NOMO-1 treated with dmso at 0.1 percent for 144 hours (cell line): Measurements from ENCODE around the gene FBLN2.

Source experiments
- DNase-seq: peaks from one replicate; lab custom pipeline; 2025; ENCODE audit not compliant: unreplicated experiment; lab: John Stamatoyannopoulos, UW

The FBLN2 gene

DNA sequence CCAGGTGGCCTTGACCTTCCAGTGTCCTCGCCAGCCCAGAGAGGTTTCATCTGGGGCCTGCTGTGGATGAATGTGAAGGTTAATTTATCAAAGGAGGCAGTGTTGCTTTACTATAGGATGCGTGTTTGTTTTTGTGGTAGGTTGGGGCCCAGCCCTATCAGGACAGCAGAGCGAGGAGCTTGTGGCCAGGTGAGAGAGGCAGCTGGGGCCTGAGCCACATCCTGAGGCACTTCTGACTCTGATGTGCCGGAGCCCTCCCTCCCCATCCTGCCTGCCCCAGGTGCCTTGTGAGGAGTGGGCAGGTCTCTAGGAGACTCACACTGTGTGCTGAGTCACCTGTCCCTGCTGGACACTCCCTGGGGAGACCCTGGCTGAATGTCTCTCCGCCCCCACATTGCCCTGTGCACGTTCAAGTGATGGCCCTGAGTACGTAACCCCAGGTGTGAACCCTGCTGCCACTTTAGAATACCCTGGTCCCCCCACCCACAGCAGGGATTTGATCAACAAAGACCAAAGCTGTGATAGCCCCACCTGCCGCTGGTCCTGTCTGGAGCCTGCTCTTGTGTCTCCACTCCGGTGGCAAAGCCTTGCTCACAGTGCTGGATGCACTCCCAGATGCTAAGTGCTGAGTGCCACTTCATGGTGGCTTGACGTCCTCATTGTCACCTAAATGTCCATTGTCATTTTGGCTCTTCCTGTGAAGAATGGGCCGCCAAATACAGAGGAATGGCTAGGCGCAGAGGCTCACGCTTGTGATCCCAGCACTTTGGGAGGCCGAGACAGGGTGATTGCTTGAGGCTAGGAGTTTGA lies 16.0 kb downstream of the FBLN2 start:
- no peak for DNase-seq

DNA sequence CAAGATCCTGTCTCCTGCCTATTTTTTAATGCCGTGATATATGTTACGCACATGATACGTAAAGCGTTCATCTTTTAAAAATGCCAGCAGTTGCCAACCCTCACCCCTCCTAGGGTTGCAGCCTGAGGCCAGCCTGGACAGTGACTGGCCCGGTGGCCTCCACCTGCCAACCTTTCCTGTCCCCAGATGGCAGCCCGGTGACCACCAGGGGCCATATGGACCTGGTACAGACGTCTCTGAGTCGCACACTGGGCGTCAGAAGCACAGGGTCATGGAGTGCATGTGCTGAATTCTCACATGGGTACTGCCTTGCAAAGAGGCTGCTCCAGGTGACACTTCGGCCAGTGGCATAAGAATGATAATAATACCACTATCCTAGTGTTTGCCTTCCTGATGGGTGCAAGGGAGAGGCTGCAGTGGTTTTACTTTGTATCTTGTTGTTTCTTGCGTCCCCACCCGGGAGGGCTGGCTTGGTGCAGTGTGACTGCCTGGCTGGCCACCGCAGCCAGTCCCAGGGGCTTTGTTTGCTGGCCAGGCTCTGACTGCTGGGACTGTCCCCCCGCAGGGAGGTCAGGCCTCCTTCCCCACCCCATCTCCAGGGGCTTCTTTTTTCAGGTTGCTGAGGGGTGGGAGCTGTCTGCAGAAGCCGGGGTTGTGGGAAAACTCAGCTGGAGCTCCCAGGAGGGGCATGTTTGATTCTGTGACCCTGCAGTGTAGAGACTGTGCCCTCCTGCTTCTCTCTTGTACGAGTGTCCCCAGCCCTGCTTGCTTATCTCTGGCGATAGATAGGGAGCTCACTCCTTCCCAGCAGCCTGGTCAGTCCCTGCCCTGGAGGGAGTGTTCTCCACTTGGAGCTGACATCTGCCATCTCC lies 16.9 kb downstream of the FBLN2 start:
- DNase-seq: no peak

DNA sequence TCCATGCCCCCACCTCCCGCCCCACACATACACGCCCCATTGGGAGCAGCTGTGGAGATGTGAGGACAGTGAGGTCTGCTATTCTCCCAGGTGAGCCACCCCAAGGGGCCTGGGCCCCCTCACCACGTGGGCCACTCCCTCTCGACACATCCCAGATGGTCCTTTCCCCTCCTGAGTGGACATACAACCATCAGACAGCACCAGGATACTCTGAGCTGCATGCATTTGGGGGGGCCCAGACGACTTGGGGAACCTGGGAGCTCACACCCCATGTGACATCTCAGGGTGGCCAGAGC lies 17.5 kb downstream of the FBLN2 start:
- no peak for DNase-seq

DNA sequence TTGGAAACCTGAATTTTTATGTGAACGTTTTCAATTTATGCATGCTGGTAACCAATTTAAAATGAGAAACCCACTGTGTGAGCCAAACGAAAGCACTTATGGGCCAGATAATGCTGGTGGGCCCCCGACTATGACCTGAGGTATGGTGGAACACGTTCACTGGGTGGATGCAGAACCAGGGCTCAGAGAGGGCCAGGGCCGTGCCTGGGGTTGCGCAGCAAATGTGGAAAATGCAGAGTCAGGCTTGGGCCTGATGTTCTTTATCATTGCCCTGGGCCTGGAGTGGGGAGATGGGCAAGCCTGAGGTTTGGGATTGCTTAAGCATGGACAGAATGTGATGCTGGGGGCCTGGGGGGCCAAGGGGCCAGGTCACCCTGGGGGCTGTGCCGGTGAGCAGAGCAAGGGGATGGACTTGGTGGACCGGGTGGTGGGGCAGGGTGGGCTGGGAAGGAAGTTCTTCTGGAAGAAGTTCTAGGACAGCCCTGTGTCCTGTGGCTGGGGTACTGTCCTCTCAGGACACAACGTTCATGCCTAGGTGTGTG lies 17.9 kb downstream of the FBLN2 start:
- DNase-seq: no peak

DNA sequence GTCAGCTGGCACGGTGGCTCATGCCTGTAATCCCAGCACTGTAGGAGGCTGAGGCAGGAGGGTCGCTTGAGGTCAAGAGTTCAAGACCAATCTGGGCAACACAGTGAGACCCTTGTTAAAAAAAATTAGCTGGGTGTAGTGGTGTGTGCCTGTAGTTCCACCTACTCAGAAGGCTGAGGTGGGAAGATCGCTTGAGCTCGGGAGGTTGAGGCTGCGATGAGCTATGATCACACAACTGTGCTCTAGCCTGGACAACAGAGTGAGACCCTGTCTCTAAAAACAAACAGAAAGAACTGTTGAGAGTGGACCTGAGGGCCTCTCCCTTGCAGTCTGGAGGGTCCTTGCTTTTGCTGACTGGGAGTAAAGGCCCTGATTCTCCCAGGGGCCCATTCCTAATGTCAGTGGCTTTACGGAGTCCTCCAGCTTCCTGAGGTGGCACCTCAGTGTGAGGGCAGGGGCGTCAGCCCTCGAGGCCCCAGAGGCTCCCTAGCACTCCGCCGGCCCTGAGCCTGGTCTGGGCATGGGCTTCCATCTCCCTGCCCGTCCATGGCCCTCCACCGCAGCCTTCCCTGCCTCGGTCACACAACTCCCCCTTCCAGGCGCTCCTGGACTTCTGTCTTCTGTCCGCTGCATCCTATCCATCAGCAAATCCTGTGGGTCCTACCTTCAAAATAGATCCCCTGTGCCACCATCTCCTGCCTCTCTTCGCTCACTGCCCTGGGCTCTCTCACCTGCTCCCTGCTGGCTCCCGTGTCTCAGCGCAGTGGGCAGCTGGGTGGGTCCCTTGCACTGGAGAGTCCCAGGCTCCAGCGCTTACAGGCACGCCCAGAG lies 19.0 kb downstream of the FBLN2 start:
- DNase-seq: no peak

GRCh38 chr3:13568515-13569028 lies 19.6 kb downstream of the FBLN2 start:
- no peak for DNase-seq

- no peak for DNase-seq
Measured at GRCh38 chr3:13569201-13569600, 20.3 kb downstream of the FBLN2 start.

- no peak for DNase-seq
Measured at GRCh38 chr3:13569641-13570390, 20.9 kb downstream of the FBLN2 start.

- no peak for DNase-seq
Measured at GRCh38 chr3:13570391-13571194, 21.7 kb downstream of the FBLN2 start.

GRCh38 chr3:13571264-13571663 lies 22.3 kb downstream of the FBLN2 start:
- DNase-seq: no peak

- no peak for DNase-seq
Measured at GRCh38 chr3:13571831-13572750, 23.2 kb downstream of the FBLN2 start.

- DNase-seq: no peak
Measured at GRCh38 chr3:13572926-13573623, 24.1 kb downstream of the FBLN2 start.

- DNase-seq: no peak
Measured at GRCh38 chr3:13574083-13574797, 25.3 kb downstream of the FBLN2 start.

DNA sequence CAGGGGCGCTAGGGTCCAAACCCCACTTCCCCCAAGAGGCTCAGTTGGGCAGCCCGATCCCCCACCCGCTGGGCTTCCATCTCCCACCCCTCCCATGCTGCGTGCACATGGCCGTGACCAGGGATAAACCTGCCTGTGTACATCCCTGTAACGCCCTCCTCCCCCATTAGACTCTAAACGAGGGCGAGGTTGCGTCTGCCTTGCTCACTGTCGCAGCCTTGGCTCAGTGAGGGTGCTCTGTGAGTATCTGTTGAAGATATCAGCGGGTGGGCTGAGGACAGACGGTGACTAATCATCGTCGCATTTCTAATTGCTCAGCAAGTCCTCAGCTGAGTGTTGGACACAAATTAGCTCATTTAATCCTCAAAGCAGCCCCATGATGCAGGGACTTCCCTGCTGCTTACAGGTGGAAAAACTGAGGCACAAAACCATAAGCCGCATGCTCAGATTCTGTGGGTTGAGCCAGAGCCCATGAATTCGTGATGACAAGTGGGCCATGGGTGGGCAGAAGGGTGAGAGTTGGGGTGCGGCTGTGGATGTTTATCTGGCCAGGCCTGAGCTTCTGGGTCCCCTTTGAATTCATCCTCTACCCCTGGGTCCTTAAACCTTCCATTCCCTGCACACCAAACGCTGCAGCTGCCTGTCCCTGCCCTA lies 26.0 kb downstream of the FBLN2 start:
- DNase-seq: no peak

DNA sequence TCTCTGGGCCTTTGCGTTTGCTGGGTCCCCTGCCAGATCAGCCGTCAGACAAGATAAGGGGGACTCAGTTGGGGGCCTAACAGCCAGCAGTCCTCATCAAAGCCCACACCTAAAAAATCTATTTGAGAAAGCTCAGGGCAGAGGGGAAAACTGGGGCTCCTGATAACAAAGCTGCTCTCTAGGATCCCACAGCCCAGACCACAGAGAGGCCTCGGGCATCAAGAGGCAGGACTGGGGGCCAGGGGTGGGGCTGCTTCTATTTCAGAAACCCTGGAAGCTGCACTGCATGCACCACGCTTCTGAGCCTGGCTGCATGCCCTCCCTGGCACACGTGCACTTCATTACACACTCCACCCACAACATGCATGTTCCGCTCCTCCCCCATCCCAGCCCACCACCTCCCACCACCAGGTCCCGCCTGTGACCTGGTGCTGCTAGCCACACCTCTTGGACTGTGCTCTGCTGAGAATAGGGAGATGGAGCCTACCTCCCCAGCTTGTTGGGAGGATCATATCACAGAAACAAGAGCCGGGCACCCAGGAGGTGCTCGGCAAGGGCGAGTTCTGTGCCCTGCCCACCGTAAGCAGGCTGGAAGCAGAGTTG lies 26.6 kb downstream of the FBLN2 start:
- DNase-seq: no peak
